IMR-90 (cell line): ENCODE measurements around the gene NCS1. TPM values are rescaled to one million over a fixed set of nuclear protein-coding genes. Genes with fewer than 3 reads are reported as not detected.

Experiments
- ATAC-seq: fragments of 200-7000 bp; cut with Tn5 transposase; 2 replicates; pipeline ENCODE4 v1.9.1; 2020; ENCODE audit warnings: low read depth, mild to moderate bottlenecking, moderate library complexity
- BruUV-seq: library from RNA; stranded (reverse); fragments of 400-500 nt; replicated peaks from 2 replicates; lab custom pipeline; 2021; lab: Mats Ljungman, UMichigan
- CTCF ChIA-PET: fragments of 300-600 bp; formaldehyde crosslinking; extraction: SDS; loops from one replicate; lab custom pipeline; 2021; ENCODE audit warnings: antibody characterized with exemption; lab: Yijun Ruan, JAX
- POLR2A ChIA-PET: fragments of 300-600 bp; sonication (Branson Sonifier 250); formaldehyde crosslinking; loops from one replicate; lab custom pipeline; 2022; ENCODE audit warnings: antibody characterized with exemption; ENCODE audit not compliant: unreplicated experiment; lab: Charles Lee
- DNase-seq: peaks from one replicate; pipeline ENCODE4 v3.0.0; 2013
- H2AFZ ChIP-seq: replicated peaks from 2 replicates; pipeline ENCODE3; 2013; ENCODE audit warnings: low read length, mild to moderate bottlenecking; ENCODE audit not compliant: poor library complexity
- H2AK5ac ChIP-seq: 2 replicates; pipeline ENCODE4 v1.6.1; 2013; ENCODE audit warnings: low read depth, low read length, inconsistent platforms
- H2AK9ac ChIP-seq: replicated peaks from 2 replicates; pipeline ENCODE3; 2013; ENCODE audit warnings: mild to moderate bottlenecking, low read depth, low read length, moderate library complexity; ENCODE audit not compliant: poor library complexity
- H2BK120ac ChIP-seq: 2 replicates; pipeline ENCODE4 v1.6.1; 2013; ENCODE audit warnings: low read depth, low read length, inconsistent platforms
- H2BK15ac ChIP-seq: 3 replicates; pipeline ENCODE4 v1.6.1; 2013; ENCODE audit warnings: low read depth, low read length, inconsistent platforms
- H2BK20ac ChIP-seq: 2 replicates; pipeline ENCODE4 v1.6.1; 2013; ENCODE audit warnings: low read depth, mild to moderate bottlenecking, inconsistent platforms, low read length, moderate library complexity
- H2BK5ac ChIP-seq: 2 replicates; pipeline ENCODE4 v1.6.1; 2013; ENCODE audit warnings: mild to moderate bottlenecking, low read depth, low read length, inconsistent platforms; ENCODE audit not compliant: poor library complexity, severe bottlenecking
- H3K14ac ChIP-seq: replicated peaks from 2 replicates; pipeline ENCODE4 v1.6.1; 2013; ENCODE audit warnings: low read depth, low read length, inconsistent platforms
- H3K18ac ChIP-seq: 2 replicates; pipeline ENCODE4 v1.6.1; 2013; ENCODE audit warnings: low read depth, low read length, control low read depth
- H3K23ac ChIP-seq: 2 replicates; pipeline ENCODE4 v1.6.1; 2013; ENCODE audit warnings: low read depth, low read length, inconsistent platforms
- H3K27ac ChIP-seq: 2 replicates; pipeline ENCODE4 v1.5.1; 2013; ENCODE audit warnings: mild to moderate bottlenecking, control low read depth, low read length; ENCODE audit not compliant: insufficient read depth
- H3K27me3 ChIP-seq: 2 replicates; pipeline ENCODE4 v1.6.1; 2013; ENCODE audit warnings: low read length; ENCODE audit not compliant: control insufficient read depth, insufficient read depth
- H3K36me3 ChIP-seq: 2 replicates; pipeline ENCODE4 v1.6.1; 2013; ENCODE audit warnings: low read length, mixed read lengths; ENCODE audit not compliant: control insufficient read depth, insufficient read depth
- H3K4ac ChIP-seq: 2 replicates; pipeline ENCODE4 v1.6.1; 2013; ENCODE audit warnings: low read depth, low read length, inconsistent platforms
- H3K4me1 ChIP-seq: 2 replicates; pipeline ENCODE4 v1.6.1; 2013; ENCODE audit warnings: low read length, mixed read lengths; ENCODE audit not compliant: control insufficient read depth, insufficient read depth
- H3K4me2 ChIP-seq: 2 replicates; pipeline ENCODE4 v1.6.1; 2013; ENCODE audit warnings: low read depth, mild to moderate bottlenecking, control low read depth, low read length, moderate library complexity
- H3K4me3 ChIP-seq: 2 replicates; pipeline ENCODE4 v1.5.1; 2013; ENCODE audit warnings: low read depth, mild to moderate bottlenecking, control low read depth, low read length, moderate library complexity; ENCODE audit not compliant: insufficient read depth
- H3K56ac ChIP-seq: 2 replicates; pipeline ENCODE4 v1.6.1; 2013; ENCODE audit warnings: low read length, inconsistent platforms; ENCODE audit not compliant: insufficient read depth; ENCODE audit errors: extremely low read depth
- H3K79me1 ChIP-seq, 2 experiments: 2 replicates each; pipeline ENCODE4 v1.6.1; 2013; ENCODE audit warnings: low read length in 2 of 2, inconsistent platforms in 1 of 2, low read depth in 1 of 2
- H3K9ac ChIP-seq: 2 replicates; pipeline ENCODE4 v1.6.1; 2013; ENCODE audit warnings: low read depth, low read length, control low read depth
- H3K9me1 ChIP-seq: 2 replicates; pipeline ENCODE4 v1.6.1; 2013; ENCODE audit warnings: low read length, inconsistent platforms; ENCODE audit not compliant: insufficient read depth
- H3K9me3 ChIP-seq: 2 replicates; pipeline ENCODE4 v1.6.1; 2013; ENCODE audit warnings: low read length; ENCODE audit not compliant: control insufficient read depth, insufficient read depth
- H4K20me1 ChIP-seq: 2 replicates; pipeline ENCODE4 v1.6.1; 2013; ENCODE audit warnings: low read length, inconsistent platforms; ENCODE audit not compliant: insufficient read depth
- H4K5ac ChIP-seq: 2 replicates; pipeline ENCODE4 v1.6.1; 2013; ENCODE audit warnings: mild to moderate bottlenecking, low read depth, low read length, control low read depth
- H4K8ac ChIP-seq, 2 experiments: 2 replicates each; pipeline ENCODE4 v1.6.1; 2013; ENCODE audit warnings: low read depth in 2 of 2, low read length in 2 of 2, control low read depth in 1 of 2, inconsistent platforms in 1 of 2
- H4K91ac ChIP-seq: 2 replicates; pipeline ENCODE4 v1.6.1; 2013; ENCODE audit warnings: low read depth, low read length, inconsistent platforms; ENCODE audit not compliant: insufficient read depth
- CHD1 ChIP-seq: IDR thresholded peaks from 2 replicates; pipeline ENCODE4 v1.6.1; 2012; ENCODE audit warnings: low read depth, low read length, improper control_type of control experiment
- ELK1 ChIP-seq: fragments of 150-350 bp; IDR thresholded peaks from 2 replicates; pipeline ENCODE4 v1.6.1; 2016; ENCODE audit warnings: low read depth, mild to moderate bottlenecking, low read length, moderate library complexity, borderline replicate concordance
- WGBS, 2 experiments: methylation state at CpG; one replicate each; pipeline versions ENCODE4 v1.1.5 to v1.1.7; 2013; ENCODE audit warnings: missing lambda C conversion rate in 2 of 2; ENCODE audit not compliant: insufficient read length in 1 of 2; ENCODE audit errors: extremely low coverage in 2 of 2; 5-methylcytosine and 5-hydroxymethylcytosine counted together
- dilution Hi-C: fragments of 300-500 bp; cut with HindIII; formaldehyde crosslinking; loops from one replicate; pipeline ENCODE4 v1.14.3; 2018; ENCODE audit warnings: low sequenced_read_pairs; ENCODE audit not compliant: unreplicated experiment
- in situ Hi-C: fragments of 300-500 bp; cut with MboI; formaldehyde crosslinking; loops from 3 replicates; pipeline ENCODE4 v1.14.3; 2019; ENCODE audit warnings: low sequenced_read_pairs, inconsistent platforms, mixed read lengths
- intact Hi-C: fragments of 100-400 bp; cut with micrococcal nuclease; formaldehyde crosslinking; loops from 2 replicates; pipeline ENCODE4 v1.10.0; 2022
- polyA plus RNA-seq, 3 experiments: library from polyadenylated mRNA; depleted of rRNA; stranded (reverse); fragments of >200 nt; gene quantifications; 2 replicates each; pipeline ENCODE4 v1.2.3, GENCODE V29; 2012; ENCODE audit warnings: low replicate concordance in 1 of 3
- total RNA-seq: library from RNA; depleted of rRNA; stranded (reverse); fragments of >200 nt; gene quantifications from 2 replicates; pipeline ENCODE4 v1.2.3, GENCODE V29; 2012
- TF ChIP-seq, protein P1 (sequence below): conservative IDR thresholded peaks from 2 replicates; pipeline ENCODE4 v1.5.1; 2012; ENCODE audit warnings: mild to moderate bottlenecking, low read depth, low read length, improper control_type of control experiment
- TF ChIP-seq, protein P2 (sequence below): fragments of 150-350 bp; IDR thresholded peaks from 2 replicates; pipeline ENCODE4 v1.6.1; 2017; ENCODE audit warnings: mild to moderate bottlenecking, antibody characterized with exemption, low read length, low read depth

NCS1 gene
- total and polyA plus RNA-seq, 2 of the 4 experiments (the other 2 are of a cell fraction), result 41.0 to 60.5 TPM

- H2BK5ac ChIP-seq, result no peak overlapping the region
These were observed 29.2 kb downstream of the NCS1 start for GRCh38 chr9:130201399-130201873.

More at GRCh38 chr9:130201399-130201873, 29.2 kb downstream of the NCS1 start:
- Histone ChIP-seq H4K20me1 (peaks cover 54% of the 10 kb centered on the region), H3K4me2 (no peak overlapping the region), H4K8ac (no peak overlapping the region), H2BK120ac (no peak overlapping the region), H2AK9ac (no peak overlapping the region), H3K18ac (no peak overlapping the region), H3K79me1 (peaks cover 36 to 75% of the 10 kb centered on the region in 2 experiments), H2AK5ac (no peak overlapping the region; the same call in 1 of the 2 replicates), H4K91ac (no peak overlapping the region), H3K4me1 (peaks cover 22% of the 10 kb centered on the region), H2BK20ac (no peak overlapping the region), H3K23ac (no peak overlapping the region), H3K14ac (no peak overlapping the region), H2AFZ (no peak overlapping the region), H3K9me3 (no peaks in the 10 kb centered on the region), H3K4me3 (no peak overlapping the region), H3K9me1 (peaks cover 28% of the 10 kb centered on the region), H3K9ac (no peak overlapping the region), H3K27ac (no peak overlapping the region), H4K5ac (no peak overlapping the region), H3K27me3 (no peaks in the 10 kb centered on the region), H2BK15ac (no peak overlapping the region; the same call in 2 of the 3 replicates), H3K4ac (no peak overlapping the region), H3K36me3 (peaks cover 11% of the 10 kb centered on the region), H3K56ac (no peak overlapping the region)
- TF ChIP-seq ELK1, result no peak
- TF ChIP-seq, protein P1, sequence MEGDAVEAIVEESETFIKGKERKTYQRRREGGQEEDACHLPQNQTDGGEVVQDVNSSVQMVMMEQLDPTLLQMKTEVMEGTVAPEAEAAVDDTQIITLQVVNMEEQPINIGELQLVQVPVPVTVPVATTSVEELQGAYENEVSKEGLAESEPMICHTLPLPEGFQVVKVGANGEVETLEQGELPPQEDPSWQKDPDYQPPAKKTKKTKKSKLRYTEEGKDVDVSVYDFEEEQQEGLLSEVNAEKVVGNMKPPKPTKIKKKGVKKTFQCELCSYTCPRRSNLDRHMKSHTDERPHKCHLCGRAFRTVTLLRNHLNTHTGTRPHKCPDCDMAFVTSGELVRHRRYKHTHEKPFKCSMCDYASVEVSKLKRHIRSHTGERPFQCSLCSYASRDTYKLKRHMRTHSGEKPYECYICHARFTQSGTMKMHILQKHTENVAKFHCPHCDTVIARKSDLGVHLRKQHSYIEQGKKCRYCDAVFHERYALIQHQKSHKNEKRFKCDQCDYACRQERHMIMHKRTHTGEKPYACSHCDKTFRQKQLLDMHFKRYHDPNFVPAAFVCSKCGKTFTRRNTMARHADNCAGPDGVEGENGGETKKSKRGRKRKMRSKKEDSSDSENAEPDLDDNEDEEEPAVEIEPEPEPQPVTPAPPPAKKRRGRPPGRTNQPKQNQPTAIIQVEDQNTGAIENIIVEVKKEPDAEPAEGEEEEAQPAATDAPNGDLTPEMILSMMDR, result no peak
- no peak for TF ChIP-seq CHD1
- TF ChIP-seq, protein P2, sequence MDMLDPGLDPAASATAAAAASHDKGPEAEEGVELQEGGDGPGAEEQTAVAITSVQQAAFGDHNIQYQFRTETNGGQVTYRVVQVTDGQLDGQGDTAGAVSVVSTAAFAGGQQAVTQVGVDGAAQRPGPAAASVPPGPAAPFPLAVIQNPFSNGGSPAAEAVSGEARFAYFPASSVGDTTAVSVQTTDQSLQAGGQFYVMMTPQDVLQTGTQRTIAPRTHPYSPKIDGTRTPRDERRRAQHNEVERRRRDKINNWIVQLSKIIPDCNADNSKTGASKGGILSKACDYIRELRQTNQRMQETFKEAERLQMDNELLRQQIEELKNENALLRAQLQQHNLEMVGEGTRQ, result no peak
- CTCF ChIA-PET, result no interaction called here
- POLR2A ChIA-PET, result no interaction called here
- ATAC-seq, result no peak
- no peak for DNase-seq
- WGBS, 2 experiments, result 81% methylated on average over 5 of the region's 12 CpGs; no CpG with 5 or more reads in 1 of the 2 experiments
- dilution Hi-C loops (no loop called here), in situ Hi-C loops (no loop called here), intact Hi-C loops (no loop called here)
- no TSS peak for BruUV-seq
